CD14-positive monocyte (primary cell): ENCODE measurements around the gene ATP2C1. TPM values are rescaled to one million over a fixed set of nuclear protein-coding genes. Genes with fewer than 3 reads are reported as not detected.

ENCODE experiments used
- DNase-seq, 3 donors: peaks; one replicate each; pipeline ENCODE4 v3.0.0-alpha.2; 2011 to 2022
- H2AFZ ChIP-seq: 2 replicates; pipeline ENCODE4 v1.6.0; 2012; ENCODE audit warnings: mild to moderate bottlenecking, low read depth, low read length, inconsistent platforms; ENCODE audit not compliant: insufficient read depth, poor library complexity, severe bottlenecking
- H3K27ac ChIP-seq, 2 donors: 1 replicate in 1 of 2; 2 replicates in 1 of 2; pipeline ENCODE4 v1.5.1; 2012 to 2013; ENCODE audit warnings: low read length in 2 of 2, control low read depth in 1 of 2, inconsistent platforms in 1 of 2, low read depth in 1 of 2, mild to moderate bottlenecking in 1 of 2
- H3K27me3 ChIP-seq, 2 donors: one replicate each; pipeline versions ENCODE4 v1.6.0 to v1.6.1; 2011 to 2013; ENCODE audit warnings: low read length in 2 of 2; ENCODE audit not compliant: control insufficient read depth in 2 of 2, insufficient read depth in 2 of 2
- H3K36me3 ChIP-seq, 2 donors: replicated peaks in 1 of 2; 1 replicate in 1 of 2; 2 replicates in 1 of 2; pipeline versions ENCODE4 v1.5.1 to v1.6.1; 2012 to 2013; ENCODE audit warnings: low read length in 2 of 2, control low read depth in 1 of 2, inconsistent platforms in 1 of 2, mild to moderate bottlenecking in 1 of 2; ENCODE audit not compliant: insufficient read depth in 2 of 2, control insufficient read depth in 1 of 2
- H3K4me1 ChIP-seq, 2 donors: 1 replicate in 1 of 2; 2 replicates in 1 of 2; pipeline versions ENCODE4 v1.5.1 to v1.6.1; 2012 to 2013; ENCODE audit warnings: low read length in 2 of 2, control low read depth in 1 of 2, inconsistent platforms in 1 of 2, mild to moderate bottlenecking in 1 of 2, moderate library complexity in 1 of 2; ENCODE audit not compliant: insufficient read depth in 2 of 2, control insufficient read depth in 1 of 2
- H3K4me2 ChIP-seq: replicated peaks from 2 replicates; pipeline ENCODE3; 2012; ENCODE audit warnings: low read length, moderate library complexity, mild to moderate bottlenecking; ENCODE audit not compliant: poor library complexity, severe bottlenecking; ENCODE audit errors: extremely low read depth
- H3K4me3 ChIP-seq, 3 experiments: fragments of 200-600 bp in 1 of 3; sonication (generic) in 1 of 3; replicated peaks in 1 of 3; 1 replicate in 2 of 3; 2 replicates in 1 of 3; pipeline ENCODE4 v1.5.1; 2011 to 2013; ENCODE audit warnings: low read length in 3 of 3, mild to moderate bottlenecking in 3 of 3, control low read depth in 2 of 3, low read depth in 2 of 3, inconsistent platforms in 1 of 3, moderate library complexity in 1 of 3
- H3K79me2 ChIP-seq: 2 replicates; pipeline ENCODE4 v1.6.0; 2012; ENCODE audit warnings: mild to moderate bottlenecking, control low read depth, inconsistent platforms, low read length, moderate library complexity; ENCODE audit not compliant: insufficient read depth
- H3K9ac ChIP-seq: 2 replicates; pipeline ENCODE4 v1.6.0; 2017; ENCODE audit warnings: low read length, mild to moderate bottlenecking; ENCODE audit not compliant: insufficient read depth, poor library complexity, severe bottlenecking
- H3K9me3 ChIP-seq, 2 donors: replicated peaks in 1 of 2; 1 replicate in 1 of 2; 2 replicates in 1 of 2; pipeline versions ENCODE4 v1.5.1 to v1.6.1; 2012 to 2013; ENCODE audit warnings: low read length in 2 of 2, control low read depth in 1 of 2; ENCODE audit not compliant: control insufficient read depth in 1 of 2, insufficient read depth in 1 of 2
- H4K20me1 ChIP-seq: 2 replicates; pipeline ENCODE4 v1.6.0; 2012; ENCODE audit warnings: mild to moderate bottlenecking, low read length, control low read depth, moderate library complexity; ENCODE audit not compliant: insufficient read depth
- H3K27ac Mint-ChIP-seq, 7 donors: one replicate each; pipeline ENCODE4 v1.8.0; 2020; ENCODE audit warnings: mild to moderate bottlenecking in 7 of 7, mixed read lengths in 7 of 7, moderate library complexity in 6 of 7, inconsistent platforms in 2 of 7
- H3K27me3 Mint-ChIP-seq, 3 donors: one replicate each; pipeline ENCODE4 v1.8.0; 2021 to 2022; ENCODE audit warnings: low read depth in 3 of 3, mild to moderate bottlenecking in 3 of 3, mixed read lengths in 3 of 3, moderate library complexity in 3 of 3, inconsistent platforms in 1 of 3
- H3K36me3 Mint-ChIP-seq, 2 donors: one replicate each; pipeline ENCODE4 v1.8.0; 2020; ENCODE audit warnings: mixed read lengths in 2 of 2, inconsistent platforms in 1 of 2, mild to moderate bottlenecking in 1 of 2
- H3K4me1 Mint-ChIP-seq: one replicate; pipeline ENCODE4 v1.8.0; 2020; ENCODE audit warnings: mild to moderate bottlenecking, mixed read lengths
- H3K4me3 Mint-ChIP-seq, 2 donors: one replicate each; pipeline ENCODE4 v1.8.0; 2020; ENCODE audit warnings: mild to moderate bottlenecking in 2 of 2, mixed read lengths in 2 of 2, moderate library complexity in 1 of 2
- H3K9me3 Mint-ChIP-seq, 7 donors: one replicate each; pipeline ENCODE4 v1.8.0; 2020 to 2022; ENCODE audit warnings: mixed read lengths in 7 of 7, mild to moderate bottlenecking in 6 of 7, moderate library complexity in 6 of 7, inconsistent platforms in 2 of 7
- CTCF ChIP-seq: fragments of 200-600 bp; IDR thresholded peaks from one replicate; pipeline ENCODE4 v1.8.0; 2022; ENCODE audit warnings: antibody characterized with exemption, mild to moderate bottlenecking
- WGBS: methylation state at CpG from one replicate; pipeline ENCODE4 v1.1.5; 2013; ENCODE audit warnings: missing lambda C conversion rate; ENCODE audit not compliant: insufficient coverage; 5-methylcytosine and 5-hydroxymethylcytosine counted together
- intact Hi-C, 2 donors: fragments of 100-400 bp; cut with micrococcal nuclease; formaldehyde crosslinking; loops; one replicate each; pipeline versions ENCODE4 v1.15.0 to v1.15.1; 2023
- polyA plus RNA-seq, 3 donors: library from polyadenylated mRNA; depleted of rRNA in 1 of 3; unstranded in 2 of 3; stranded (reverse) in 1 of 3; fragments of 300-500 nt in 2 of 3; fragments of >200 nt in 1 of 3; fragmentation: Illumina TruSeq in 2 of 3; gene quantifications; 1 replicate in 2 of 3; 2 replicates in 1 of 3; pipeline ENCODE4 v1.2.3, GENCODE V29; 2012 to 2021

The ATP2C1 gene
- polyA plus RNA-seq, 3 donors = 11.7 to 22.0 (median 12.2) TPM

- H4K20me1 ChIP-seq = peaks cover 12% of the 10 kb centered on the region
- H3K4me1 ChIP-seq = no peaks in the 10 kb centered on the region
- no peak overlapping the region for H3K4me3 ChIP-seq
- H3K79me2 ChIP-seq = peaks cover 20% of the 10 kb centered on the region
- WGBS = 89% methylated on average over 1 of the region's 3 CpGs
- no peaks in the 10 kb centered on the region for H3K27me3 Mint-ChIP-seq
- no peaks in the 10 kb centered on the region for H3K27me3 ChIP-seq
- no peak for TF ChIP-seq CTCF
- peaks cover 8% of the 10 kb centered on the region for H3K4me1 Mint-ChIP-seq
- no peak overlapping the region for H3K27ac Mint-ChIP-seq
- H3K9me3 ChIP-seq = no peaks in the 10 kb centered on the region
- H3K4me2 ChIP-seq = no peak overlapping the region
- H3K9me3 Mint-ChIP-seq = peaks cover 0 to 2% (median 0%) of the 10 kb centered on the region in 7 donors
- H3K36me3 Mint-ChIP-seq = peaks cover 27 to 28% of the 10 kb centered on the region in 2 donors
- H3K36me3 ChIP-seq = peaks cover 13 to 43% of the 10 kb centered on the region in 2 donors
- intact Hi-C loops = no loop called here
- no peak overlapping the region for H3K9ac ChIP-seq
- H3K27ac ChIP-seq = no peak overlapping the region
- no peak for DNase-seq
- H3K4me3 Mint-ChIP-seq = no peak overlapping the region
- H2AFZ ChIP-seq = no peak overlapping the region
Observed at GRCh38 chr3:130929804-130930203, 35.9 kb downstream of the ATP2C1 start.

GRCh38 chr3:130932979-130933378 is 39.1 kb downstream of the ATP2C1 start:
- H3K9me3 Mint-ChIP-seq = no peaks in the 10 kb centered on the region
- no peaks in the 10 kb centered on the region for H3K27me3 Mint-ChIP-seq
- no peak for DNase-seq
- no peaks in the 10 kb centered on the region for H3K9me3 ChIP-seq
- H2AFZ ChIP-seq = no peak overlapping the region
- no CpG with 5 or more reads among the region's 2 CpGs for WGBS
- H3K4me2 ChIP-seq = no peak overlapping the region
- H3K36me3 Mint-ChIP-seq = peaks cover 30 to 35% of the 10 kb centered on the region in 2 donors
- H3K4me3 Mint-ChIP-seq = no peak overlapping the region
- peaks cover 4% of the 10 kb centered on the region for H3K79me2 ChIP-seq
- H3K4me1 ChIP-seq = no peaks in the 10 kb centered on the region
- H4K20me1 ChIP-seq = peaks cover 3% of the 10 kb centered on the region
- peaks cover 3% of the 10 kb centered on the region for H3K4me1 Mint-ChIP-seq
- no peak overlapping the region for H3K9ac ChIP-seq
- no peaks in the 10 kb centered on the region for H3K27me3 ChIP-seq
- H3K36me3 ChIP-seq = peaks cover 18 to 52% of the 10 kb centered on the region in 2 donors
- TF ChIP-seq CTCF = no peak
- no peak overlapping the region for H3K4me3 ChIP-seq
- intact Hi-C loops = no loop called here
- H3K27ac Mint-ChIP-seq = no peak overlapping the region
- no peak overlapping the region for H3K27ac ChIP-seq
